ENCODE data around the gene GZMM. TPM values are rescaled to one million over a fixed set of nuclear protein-coding genes. Genes with fewer than 3 reads are reported as not detected.
A peak's percentile ranks its signal among the peaks of the same experiment; 100 is the strongest.

Gene GZMM
- total RNA-seq, 1 donor from 2014 or later = not detected

- peak overlapping the region; percentile 95 for H3K4me3 ChIP-seq (ENCODE audit: low read depth, low read length)
- peak; percentile 56 for DNase-seq (ENCODE audit: low read depth)
- TF ChIP-seq, protein P1, sequence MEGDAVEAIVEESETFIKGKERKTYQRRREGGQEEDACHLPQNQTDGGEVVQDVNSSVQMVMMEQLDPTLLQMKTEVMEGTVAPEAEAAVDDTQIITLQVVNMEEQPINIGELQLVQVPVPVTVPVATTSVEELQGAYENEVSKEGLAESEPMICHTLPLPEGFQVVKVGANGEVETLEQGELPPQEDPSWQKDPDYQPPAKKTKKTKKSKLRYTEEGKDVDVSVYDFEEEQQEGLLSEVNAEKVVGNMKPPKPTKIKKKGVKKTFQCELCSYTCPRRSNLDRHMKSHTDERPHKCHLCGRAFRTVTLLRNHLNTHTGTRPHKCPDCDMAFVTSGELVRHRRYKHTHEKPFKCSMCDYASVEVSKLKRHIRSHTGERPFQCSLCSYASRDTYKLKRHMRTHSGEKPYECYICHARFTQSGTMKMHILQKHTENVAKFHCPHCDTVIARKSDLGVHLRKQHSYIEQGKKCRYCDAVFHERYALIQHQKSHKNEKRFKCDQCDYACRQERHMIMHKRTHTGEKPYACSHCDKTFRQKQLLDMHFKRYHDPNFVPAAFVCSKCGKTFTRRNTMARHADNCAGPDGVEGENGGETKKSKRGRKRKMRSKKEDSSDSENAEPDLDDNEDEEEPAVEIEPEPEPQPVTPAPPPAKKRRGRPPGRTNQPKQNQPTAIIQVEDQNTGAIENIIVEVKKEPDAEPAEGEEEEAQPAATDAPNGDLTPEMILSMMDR (conservative IDR thresholded peaks at IDR 0.05; ENCODE audit: low read depth, low read length) = peak; percentile 77
Observed at GRCh38 chr19:506404-507285, 37.2 kb upstream of the GZMM start.

GRCh38 chr19:507286-508203, 36.3 kb upstream of the GZMM start, which contains the start of gene TPGS1:
Gene TPGS1 (plus strand): TSS chr19:507497. CDS start chr19:507507, 10 bp downstream.
- DNase-seq (ENCODE audit: low read depth) = peak; percentile 99
- H3K4me3 ChIP-seq (ENCODE audit: low read depth, low read length) = peak within 1 kb of the TSS; percentile 95
- TF ChIP-seq, protein P1 (conservative IDR thresholded peaks at IDR 0.05; ENCODE audit: low read depth, low read length) = no peak

DNA sequence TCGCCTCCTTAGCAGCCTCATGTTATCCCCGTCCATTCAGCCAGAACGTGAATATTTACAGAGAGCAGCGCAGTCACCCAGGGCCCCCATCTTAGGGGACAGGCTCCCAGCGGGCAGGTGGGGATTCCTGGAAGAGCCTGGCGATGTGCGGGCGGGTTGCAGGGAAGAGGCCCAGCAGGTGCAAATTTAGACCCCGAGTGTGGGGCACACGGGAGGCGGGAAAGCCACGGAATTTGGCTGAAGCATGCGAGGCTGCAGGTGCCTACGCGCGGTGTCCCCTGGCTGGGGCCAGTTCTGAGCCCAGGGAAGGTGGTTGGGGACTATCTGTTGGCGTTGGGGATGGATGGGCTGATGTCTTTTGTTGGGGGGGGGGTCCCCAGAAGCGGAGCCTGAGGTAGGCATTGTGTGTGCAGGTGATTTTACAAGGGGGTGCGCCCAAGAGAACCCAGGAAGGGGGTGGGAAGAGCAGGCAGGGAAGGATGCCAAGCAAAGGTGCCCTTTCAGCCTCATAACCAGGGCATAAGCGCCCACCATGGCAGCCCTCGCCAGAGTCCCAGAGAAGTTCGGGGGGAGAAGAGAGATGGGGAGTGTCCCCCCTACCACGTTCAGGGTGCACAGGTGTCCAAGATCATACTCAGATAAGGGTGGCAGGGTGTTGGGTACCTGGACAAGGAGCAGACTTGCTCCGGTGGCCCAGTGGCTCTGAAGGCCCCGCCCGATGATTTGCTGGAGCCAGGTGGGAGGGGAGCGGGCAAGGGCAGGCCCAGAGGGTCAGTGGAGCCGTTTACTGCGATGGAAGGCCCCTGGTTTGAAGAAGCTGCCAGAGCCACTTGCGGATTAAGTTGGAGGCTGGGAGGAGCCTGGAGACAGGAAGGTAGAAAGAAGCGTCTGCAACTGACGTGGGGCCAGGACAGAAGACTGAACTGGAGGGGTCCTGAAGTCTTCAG, 35.4 kb upstream of the GZMM start:
- H3K4me3 ChIP-seq (ENCODE audit: low read depth, low read length) = peak overlapping the region; percentile 95
- TF ChIP-seq, protein P1 (conservative IDR thresholded peaks at IDR 0.05; ENCODE audit: low read depth, low read length) = no peak
- DNase-seq (ENCODE audit: low read depth) = no peak

DNA sequence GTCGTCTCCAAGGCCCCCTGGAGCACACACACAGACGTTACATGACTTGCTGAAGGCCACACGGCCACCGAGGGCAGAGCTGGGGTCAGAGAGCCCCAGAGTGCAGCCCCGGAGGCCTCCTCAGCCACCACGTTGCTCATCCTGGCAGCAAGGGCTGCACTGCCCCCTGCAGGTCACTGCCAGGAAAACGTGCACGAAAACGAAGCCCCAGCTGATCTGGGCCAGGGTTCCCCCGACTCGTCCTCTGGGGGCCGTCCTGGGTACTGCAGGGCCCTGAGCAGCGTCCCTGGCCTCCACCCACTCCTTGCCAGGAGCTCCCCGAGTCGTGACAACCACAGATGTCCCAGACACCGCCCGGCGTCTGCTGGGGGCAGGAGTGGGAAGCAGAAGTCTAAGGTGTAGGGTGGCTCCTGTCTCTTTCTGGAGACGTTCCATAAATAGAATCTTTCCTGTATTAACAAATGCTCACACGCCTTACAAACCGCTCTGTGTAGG, 33.2 kb upstream of the GZMM start:
- no peak overlapping the region for H3K4me3 ChIP-seq (ENCODE audit: low read depth, low read length)
- TF ChIP-seq, protein P1 (conservative IDR thresholded peaks at IDR 0.05; ENCODE audit: low read depth, low read length) = peak; percentile 95
- no peak for DNase-seq (ENCODE audit: low read depth)

- no peak for DNase-seq (ENCODE audit: low read depth)
Observed at GRCh38 chr19:511101-511851, 32.6 kb upstream of the GZMM start.

More at GRCh38 chr19:511101-511851, 32.6 kb upstream of the GZMM start:
- H3K4me3 ChIP-seq (ENCODE audit: low read depth, low read length) = no peak overlapping the region
- TF ChIP-seq, protein P1 (conservative IDR thresholded peaks at IDR 0.05; ENCODE audit: low read depth, low read length) = no peak

Measured in epithelial cell of proximal tubule (primary cell).